DOHH2 (cell line): ENCODE measurements around the gene TOP2A.
A peak's percentile ranks its signal among the peaks of the same experiment; 100 is the strongest.

Experiments
- H3F3A ChIP-seq: fragments of 200-600 bp; sonication (generic), shearing (Covaris generic); 2 replicates; pipeline ENCODE4 v1.6.0; 2016; ENCODE audit warnings: antibody characterized with exemption, mild to moderate bottlenecking; ENCODE audit not compliant: control insufficient read depth, insufficient read depth
- H3K27ac ChIP-seq: fragments of 200-600 bp; sonication (generic); 2 replicates; pipeline ENCODE4 v1.5.1; 2014; ENCODE audit warnings: low read depth, mild to moderate bottlenecking, low read length, moderate library complexity
- H3K27me3 ChIP-seq: fragments of 200-600 bp; sonication (generic); 2 replicates; pipeline ENCODE4 v1.6.1; 2014; ENCODE audit warnings: mild to moderate bottlenecking, low read length, mixed read lengths; ENCODE audit not compliant: control insufficient read depth
- H3K36me3 ChIP-seq: fragments of 200-600 bp; sonication (generic); 2 replicates; pipeline ENCODE4 v1.6.1; 2014; ENCODE audit warnings: mild to moderate bottlenecking, low read length, moderate library complexity, mixed read lengths; ENCODE audit not compliant: control insufficient read depth
- H3K4me1 ChIP-seq: fragments of 200-600 bp; sonication (generic); 2 replicates; pipeline ENCODE4 v1.6.1; 2014; ENCODE audit warnings: mild to moderate bottlenecking, low read length, mixed read lengths; ENCODE audit not compliant: control insufficient read depth
- H3K4me2 ChIP-seq: fragments of 200-600 bp; sonication (generic); 2 replicates; pipeline ENCODE4 v1.6.0; 2014; ENCODE audit warnings: mild to moderate bottlenecking, low read length, moderate library complexity
- H3K4me3 ChIP-seq: fragments of 200-600 bp; sonication (generic); 2 replicates; pipeline ENCODE4 v1.5.1; 2014; ENCODE audit warnings: mild to moderate bottlenecking, low read length, mixed read lengths
- H3K79me2 ChIP-seq: fragments of 200-600 bp; sonication (generic); 2 replicates; pipeline ENCODE4 v1.6.1; 2014; ENCODE audit warnings: mild to moderate bottlenecking, low read length, mixed read lengths; ENCODE audit not compliant: control insufficient read depth
- H3K9me2 ChIP-seq: fragments of 200-600 bp; sonication (generic); replicated peaks from 2 replicates; pipeline ENCODE4 v1.6.1; 2014; ENCODE audit warnings: mild to moderate bottlenecking, low read length, mixed read lengths; ENCODE audit not compliant: control insufficient read depth
- H3K9me3 ChIP-seq: fragments of 200-600 bp; sonication (generic); 2 replicates; pipeline ENCODE4 v1.6.1; 2014; ENCODE audit warnings: antibody characterized with exemption, low read length, mixed read lengths; ENCODE audit not compliant: control insufficient read depth, insufficient read depth
- H4K20me1 ChIP-seq: fragments of 200-600 bp; sonication (generic); 2 replicates; pipeline ENCODE4 v1.6.0; 2014; ENCODE audit warnings: low read depth, mild to moderate bottlenecking, antibody characterized with exemption, low read length, moderate library complexity; ENCODE audit not compliant: control insufficient read depth, insufficient read depth
- CTCF ChIP-seq: fragments of 200-600 bp; sonication (generic); IDR thresholded peaks from one replicate; pipeline ENCODE4 v1.5.1; 2014; ENCODE audit warnings: antibody characterized with exemption, mild to moderate bottlenecking, low read depth, low read length; ENCODE audit not compliant: poor library complexity, severe bottlenecking
- EZH2phosphoT487 ChIP-seq: fragments of 200-600 bp; sonication (generic); IDR thresholded peaks from 2 replicates; pipeline ENCODE4 v1.6.1; 2017; ENCODE audit warnings: borderline replicate concordance, mild to moderate bottlenecking, antibody characterized with exemption, low read length, moderate library complexity, mixed read lengths

Gene TOP2A

GRCh38 chr17:40358323-40359038 is 59.2 kb downstream of the TOP2A start:
- no peaks in the 10 kb centered on the region for H3K9me2 ChIP-seq
- H3K9me3 ChIP-seq: no peaks in the 10 kb centered on the region
- H3K27ac ChIP-seq: no peak overlapping the region
- TF ChIP-seq EZH2phosphoT487 (no peak), CTCF (peak; percentile 80)
- no peaks in the 10 kb centered on the region for H3F3A ChIP-seq
- H3K27me3 ChIP-seq: no peaks in the 10 kb centered on the region
- H3K4me1 ChIP-seq: peaks cover 19% of the 10 kb centered on the region
- H3K4me3 ChIP-seq: peak overlapping the region; percentile 56
- H3K79me2 ChIP-seq: no peaks in the 10 kb centered on the region
- no peaks in the 10 kb centered on the region for H4K20me1 ChIP-seq
- peaks cover 9% of the 10 kb centered on the region; the same call in 1 of the 2 replicates for H3K36me3 ChIP-seq
- H3K4me2 ChIP-seq: peak overlapping the region; percentile 89

GRCh38 chr17:40356990-40357881 is 60.5 kb downstream of the TOP2A start:
- H3K36me3 ChIP-seq: peaks cover 16% of the 10 kb centered on the region
- H3K27ac ChIP-seq: no peak overlapping the region
- H3K27me3 ChIP-seq: no peaks in the 10 kb centered on the region
- no peaks in the 10 kb centered on the region for H4K20me1 ChIP-seq
- TF ChIP-seq EZH2phosphoT487 (no peak), CTCF (no peak)
- H3F3A ChIP-seq: no peaks in the 10 kb centered on the region
- peaks cover 25% of the 10 kb centered on the region for H3K4me1 ChIP-seq
- no peaks in the 10 kb centered on the region for H3K9me3 ChIP-seq
- no peaks in the 10 kb centered on the region for H3K79me2 ChIP-seq
- H3K4me2 ChIP-seq: no peak overlapping the region
- no peaks in the 10 kb centered on the region for H3K9me2 ChIP-seq
- H3K4me3 ChIP-seq: no peak overlapping the region

- no peaks in the 10 kb centered on the region for H3F3A ChIP-seq
- H3K4me2 ChIP-seq: no peak overlapping the region
- no peaks in the 10 kb centered on the region for H3K9me2 ChIP-seq
- H3K4me1 ChIP-seq: peaks cover 22% of the 10 kb centered on the region
- peaks cover 19% of the 10 kb centered on the region for H3K36me3 ChIP-seq
- no peaks in the 10 kb centered on the region for H4K20me1 ChIP-seq
- no peak for TF ChIP-seq CTCF
- no peak overlapping the region for H3K27ac ChIP-seq
- H3K27me3 ChIP-seq: no peaks in the 10 kb centered on the region
- H3K4me3 ChIP-seq: no peak overlapping the region
- no peaks in the 10 kb centered on the region for H3K9me3 ChIP-seq
- H3K79me2 ChIP-seq: no peaks in the 10 kb centered on the region
Observed at GRCh38 chr17:40355804-40356758, 61.6 kb downstream of the TOP2A start.
